D721Med (cell line): ENCODE measurements around the gene PANX2.

Source experiments
- DNase-seq: peaks from one replicate; pipeline ENCODE4 v3.0.0; 2011; ENCODE audit warnings: low spot score; ENCODE audit not compliant: insufficient read length
- FAIRE-seq: peaks from 2 replicates; lab custom pipeline; 2011; peaks lifted over from hg19 to GRCh38; lab: Jason Lieb, UNC
- TF ChIP-seq, protein P1 (sequence below): IDR thresholded peaks from 2 replicates; pipeline ENCODE4 v1.5.1; 2012; ENCODE audit warnings: mild to moderate bottlenecking, control low read depth; ENCODE audit not compliant: insufficient read depth; ENCODE audit errors: missing control alignments

PANX2 gene

GRCh38 chr22:50169181-50169759, 1.3 kb upstream of the PANX2 start:
- FAIRE-seq (no peak), DNase-seq (no peak)
- TF ChIP-seq, protein P1, sequence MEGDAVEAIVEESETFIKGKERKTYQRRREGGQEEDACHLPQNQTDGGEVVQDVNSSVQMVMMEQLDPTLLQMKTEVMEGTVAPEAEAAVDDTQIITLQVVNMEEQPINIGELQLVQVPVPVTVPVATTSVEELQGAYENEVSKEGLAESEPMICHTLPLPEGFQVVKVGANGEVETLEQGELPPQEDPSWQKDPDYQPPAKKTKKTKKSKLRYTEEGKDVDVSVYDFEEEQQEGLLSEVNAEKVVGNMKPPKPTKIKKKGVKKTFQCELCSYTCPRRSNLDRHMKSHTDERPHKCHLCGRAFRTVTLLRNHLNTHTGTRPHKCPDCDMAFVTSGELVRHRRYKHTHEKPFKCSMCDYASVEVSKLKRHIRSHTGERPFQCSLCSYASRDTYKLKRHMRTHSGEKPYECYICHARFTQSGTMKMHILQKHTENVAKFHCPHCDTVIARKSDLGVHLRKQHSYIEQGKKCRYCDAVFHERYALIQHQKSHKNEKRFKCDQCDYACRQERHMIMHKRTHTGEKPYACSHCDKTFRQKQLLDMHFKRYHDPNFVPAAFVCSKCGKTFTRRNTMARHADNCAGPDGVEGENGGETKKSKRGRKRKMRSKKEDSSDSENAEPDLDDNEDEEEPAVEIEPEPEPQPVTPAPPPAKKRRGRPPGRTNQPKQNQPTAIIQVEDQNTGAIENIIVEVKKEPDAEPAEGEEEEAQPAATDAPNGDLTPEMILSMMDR: no peak

- DNase-seq (no peak), FAIRE-seq (no peak)
- TF ChIP-seq, protein P1: no peak
Measured at GRCh38 chr22:50169774-50170341, 673 bp upstream of the PANX2 start.

- TF ChIP-seq, protein P1: no peak
- no peak for FAIRE-seq
- no peak for DNase-seq
Measured at GRCh38 chr22:50171319-50171964, 911 bp downstream of the PANX2 start.

DNA sequence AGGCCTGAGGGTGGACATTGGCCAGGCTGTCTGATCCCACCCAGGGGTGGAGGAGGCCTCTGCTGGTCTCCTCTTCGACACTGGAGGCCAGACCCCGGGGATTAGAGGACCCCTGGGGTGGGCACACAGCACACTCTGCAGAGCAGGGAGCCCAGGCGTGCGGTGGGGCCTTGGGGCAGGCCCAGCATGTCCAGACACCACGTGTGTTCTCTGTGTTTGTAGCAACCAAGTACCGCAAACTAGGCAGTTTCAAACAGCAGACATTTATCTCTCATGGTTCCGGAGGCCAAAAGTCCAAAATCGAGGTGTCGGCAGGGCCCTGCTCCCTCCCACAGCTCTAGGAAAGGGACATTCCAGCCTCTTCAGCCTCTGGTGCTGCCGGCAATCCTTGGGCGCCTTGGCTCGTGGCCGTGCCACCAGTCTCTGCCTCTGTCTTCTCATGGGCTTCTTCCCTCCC, 1.5 kb downstream of the PANX2 start:
- DNase-seq: no peak
- FAIRE-seq: no peak

GRCh38 chr22:50173311-50173982, 2.9 kb downstream of the PANX2 start:
- DNase-seq (no peak), FAIRE-seq (no peak)
- TF ChIP-seq, protein P1: no peak

More for the DNA sequence above, 1.5 kb downstream of the PANX2 start:
- TF ChIP-seq, protein P1: no peak

DNA sequence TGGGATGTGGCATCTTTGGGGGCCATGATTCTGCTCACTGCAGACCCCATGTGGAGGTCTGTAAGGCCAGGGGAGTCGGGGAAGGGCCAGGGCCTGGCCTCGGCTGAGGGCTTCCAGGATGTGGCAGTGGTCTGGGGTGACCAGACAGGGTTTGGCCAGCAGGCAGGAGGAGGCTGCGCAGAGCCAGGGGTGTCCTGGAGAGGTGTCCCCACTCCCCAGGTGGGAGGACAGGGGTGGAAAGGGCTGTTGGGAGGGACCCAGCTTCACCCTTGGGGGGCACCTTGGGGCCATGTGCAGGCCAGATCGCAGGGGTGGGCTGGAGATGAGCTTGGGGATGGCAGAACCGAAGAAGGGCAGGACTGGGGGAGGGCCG, 3.4 kb downstream of the PANX2 start:
- FAIRE-seq (no peak), DNase-seq (no peak)
- TF ChIP-seq, protein P1: no peak
